SK-MEL-5 (cell line): ENCODE measurements around the gene HCST. TPM values are rescaled to one million over a fixed set of nuclear protein-coding genes. Genes with fewer than 3 reads are reported as not detected.
"Not testable (repeated sequence)": the region's sequence is repeated elsewhere in the genome, so short reads cannot be mapped to it uniquely, and the experiment has no call there.

Experiments
- DNase-seq: peaks from one replicate; pipeline ENCODE4 v3.0.0-alpha.2; 2016; ENCODE audit warnings: low read depth, low spot score
- in situ Hi-C: cut with HindIII; loops from 2 replicates; pipeline ENCODE4 v1.10.0; 2016; ENCODE audit warnings: low sequenced_read_pairs, high pct_unique_total_duplicates, low pct_unique_long_range_greater_than_20kb
- total RNA-seq: library from RNA; depleted of rRNA; stranded (reverse); fragments of >200 nt; shearing (Covaris generic); gene quantifications from 2 replicates; pipeline ENCODE4 v1.2.3, GENCODE V29; 2014

HCST gene
- total RNA-seq, 1 experiment from 2014 or later, result not detected

GRCh38 chr19:35871611-35872010 is 30.7 kb upstream of the HCST start:
- in situ Hi-C loops, result no loop called here
- no peak for DNase-seq

- in situ Hi-C loops, result no loop called here
- DNase-seq, result no peak
These were observed 30.1 kb upstream of the HCST start for GRCh38 chr19:35872180-35872579.

DNA sequence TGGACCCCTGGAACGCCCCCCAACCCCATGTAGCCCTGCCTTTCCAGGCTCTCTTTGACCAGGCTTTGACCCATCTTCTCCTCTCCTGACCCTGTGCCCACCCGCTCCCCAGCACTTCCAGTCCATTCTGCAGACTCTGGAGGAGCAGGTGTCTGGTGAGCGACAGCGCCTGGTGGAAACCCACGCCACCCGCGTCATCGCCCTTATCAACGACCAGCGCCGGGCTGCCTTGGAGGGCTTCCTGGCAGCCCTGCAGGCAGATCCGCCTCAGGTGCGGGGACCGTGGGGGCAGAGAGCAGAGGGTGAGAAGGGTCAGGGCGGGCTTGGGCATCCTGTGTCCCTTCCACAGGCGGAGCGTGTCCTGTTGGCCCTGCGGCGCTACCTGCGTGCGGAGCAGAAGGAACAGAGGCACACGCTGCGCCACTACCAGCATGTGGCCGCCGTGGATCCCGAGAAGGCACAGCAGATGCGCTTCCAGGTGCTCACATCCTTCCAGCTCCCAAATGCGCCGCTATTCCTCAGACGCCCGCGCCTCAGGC is 27.9 kb upstream of the HCST start:
- DNase-seq, result no peak
- in situ Hi-C loops, result no loop called here

DNA sequence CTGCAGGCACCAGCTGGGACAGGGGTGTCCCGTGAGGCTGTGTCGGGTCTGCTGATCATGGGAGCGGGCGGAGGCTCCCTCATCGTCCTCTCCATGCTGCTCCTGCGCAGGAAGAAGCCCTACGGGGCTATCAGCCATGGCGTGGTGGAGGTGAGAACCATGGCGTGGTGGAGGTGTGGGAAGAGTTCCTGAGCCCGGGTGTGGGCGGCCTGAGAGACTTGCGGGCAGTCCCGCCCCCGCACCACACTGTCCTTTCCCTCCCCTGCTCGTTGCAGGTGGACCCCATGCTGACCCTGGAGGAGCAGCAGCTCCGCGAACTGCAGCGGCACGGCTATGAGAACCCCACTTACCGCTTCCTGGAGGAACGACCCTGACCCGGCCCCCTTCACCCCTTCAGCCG is 23.3 kb upstream of the HCST start:
- in situ Hi-C loops, result no loop called here
- DNase-seq, result no peak

DNA sequence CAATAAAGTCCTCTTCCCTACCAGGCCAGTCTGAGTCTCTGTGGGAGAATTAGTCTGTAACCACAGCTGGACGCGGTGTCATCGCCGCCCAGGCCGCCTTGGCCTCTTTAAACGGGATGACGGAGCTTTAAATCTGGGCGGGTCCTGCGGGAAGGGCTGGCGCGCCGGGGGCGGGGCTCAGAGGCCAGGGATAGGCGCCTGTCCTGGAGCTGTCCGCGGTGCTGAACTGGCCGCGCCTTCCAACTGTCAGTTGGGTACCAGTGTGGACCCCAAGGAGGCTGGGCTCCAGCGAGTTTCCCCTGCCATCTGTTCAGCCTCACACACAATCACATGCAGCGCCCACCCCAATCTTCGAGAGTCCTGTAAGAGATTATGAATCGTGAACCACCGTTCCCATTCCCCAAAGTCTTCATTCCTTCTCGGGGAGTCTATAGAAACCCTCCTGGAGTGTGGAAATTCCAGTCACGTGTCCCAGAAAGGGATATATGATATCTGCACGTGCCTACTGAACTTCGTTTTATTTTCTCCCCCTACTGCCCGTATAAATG is 22.5 kb upstream of the HCST start:
- DNase-seq, result peak; percentile 84
- in situ Hi-C loops, result no loop called here

DNA sequence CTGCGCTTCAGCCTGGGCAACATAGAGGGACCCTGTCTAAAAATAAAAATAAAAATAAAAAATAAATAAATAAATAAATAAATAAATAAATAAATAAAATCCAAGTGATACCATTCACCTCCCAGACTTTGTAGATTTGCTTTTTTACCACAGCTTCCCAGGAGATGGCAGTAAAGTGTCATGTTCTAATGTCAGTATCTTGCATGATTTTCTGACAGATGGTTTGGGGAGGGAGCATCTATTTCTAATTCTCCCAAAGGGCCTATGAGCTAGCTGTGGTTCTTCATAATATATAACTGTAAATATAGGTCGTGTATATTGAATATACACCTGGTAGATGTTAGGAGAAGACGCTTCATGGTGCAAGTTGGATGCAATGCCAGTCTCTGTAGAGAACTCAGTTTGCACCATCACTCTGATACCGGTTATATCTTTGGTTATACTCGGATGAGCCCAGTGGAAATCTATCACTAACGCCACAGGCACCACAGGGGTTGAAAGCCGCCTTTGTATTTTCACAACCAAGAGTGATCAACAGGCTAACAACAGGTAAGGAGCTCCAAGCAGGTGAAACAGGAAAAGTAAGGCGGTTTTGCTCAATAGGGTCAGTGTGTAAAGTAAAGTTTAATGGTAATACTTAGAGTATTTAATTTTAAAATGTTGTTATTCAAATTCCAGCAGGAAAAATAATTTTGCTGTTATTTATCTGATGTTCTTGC is 20.1 kb upstream of the HCST start:
- peak; percentile 86 for DNase-seq
- in situ Hi-C loops, result no loop called here

GRCh38 chr19:35883882-35884281 is 18.4 kb upstream of the HCST start:
- in situ Hi-C loops, result no loop called here
- no peak for DNase-seq

GRCh38 chr19:35885225-35885738 is 17.0 kb upstream of the HCST start:
- no peak for DNase-seq
- in situ Hi-C loops, result no loop called here

GRCh38 chr19:35885904-35886303 is 16.4 kb upstream of the HCST start:
- DNase-seq, result no peak
- in situ Hi-C loops, result no loop called here

DNA sequence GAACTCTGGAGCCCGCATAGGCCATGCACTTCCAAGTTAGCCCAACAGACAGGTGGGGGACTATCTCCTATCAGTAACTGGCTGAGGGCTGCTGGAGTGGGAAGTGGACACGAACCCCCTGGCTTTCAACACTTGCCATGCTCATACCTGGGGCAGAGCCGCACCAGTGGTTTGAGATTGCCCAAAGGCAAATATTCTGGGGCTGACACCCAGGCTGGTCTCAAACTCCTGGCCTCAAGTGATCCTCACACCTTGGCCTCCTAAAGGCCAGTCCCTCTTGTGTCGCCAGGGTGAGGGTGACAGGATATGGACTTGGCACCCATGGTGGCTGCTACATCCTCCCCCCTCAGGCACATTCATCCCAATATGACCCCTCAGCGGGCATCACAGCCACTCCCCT is 15.1 kb upstream of the HCST start:
- in situ Hi-C loops, result no loop called here
- DNase-seq, result no peak

- no peak for DNase-seq
- in situ Hi-C loops, result no loop called here
These were observed 13.9 kb upstream of the HCST start for GRCh38 chr19:35888398-35888797.

DNA sequence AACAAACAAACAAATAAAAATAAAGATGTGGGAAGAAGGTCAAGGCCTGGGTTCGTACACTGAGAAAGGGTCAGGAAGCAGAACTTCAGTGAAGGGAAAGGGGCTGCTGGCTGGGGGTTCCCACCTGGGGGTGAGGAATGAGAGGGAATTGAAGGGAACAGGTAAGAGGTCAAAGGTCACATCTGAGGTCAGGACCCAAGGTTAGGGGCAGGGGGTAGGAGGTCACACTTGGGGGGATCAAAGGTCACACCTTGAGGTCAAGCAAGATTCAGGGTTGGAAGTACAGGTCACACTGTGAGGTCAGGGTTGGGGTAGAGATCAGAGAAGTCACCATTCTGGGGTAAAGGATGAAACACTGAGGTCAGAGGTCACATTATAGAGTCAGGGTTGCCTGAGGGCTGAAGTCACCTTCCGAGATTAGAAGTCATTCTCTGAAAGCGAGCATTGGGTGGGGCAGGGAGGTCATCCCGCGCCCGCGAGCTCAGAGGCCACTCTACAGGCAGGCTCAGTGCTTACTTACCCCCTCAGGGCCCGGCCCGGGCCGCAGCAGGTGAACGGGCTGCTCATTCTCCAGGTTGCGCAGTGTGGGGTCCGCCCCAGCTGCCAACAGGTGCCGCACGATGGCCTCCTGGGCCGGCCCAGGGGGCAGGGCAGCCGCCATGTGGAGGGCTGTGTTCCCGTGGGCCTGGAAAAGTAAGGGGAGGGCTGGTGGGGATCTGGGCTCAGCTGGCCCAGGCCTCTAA is 12.8 kb upstream of the HCST start:
- in situ Hi-C loops, result no loop called here
- no peak for DNase-seq

- in situ Hi-C loops, result no loop called here
- no peak for DNase-seq
These were observed 12.1 kb upstream of the HCST start for GRCh38 chr19:35890113-35890650.

DNA sequence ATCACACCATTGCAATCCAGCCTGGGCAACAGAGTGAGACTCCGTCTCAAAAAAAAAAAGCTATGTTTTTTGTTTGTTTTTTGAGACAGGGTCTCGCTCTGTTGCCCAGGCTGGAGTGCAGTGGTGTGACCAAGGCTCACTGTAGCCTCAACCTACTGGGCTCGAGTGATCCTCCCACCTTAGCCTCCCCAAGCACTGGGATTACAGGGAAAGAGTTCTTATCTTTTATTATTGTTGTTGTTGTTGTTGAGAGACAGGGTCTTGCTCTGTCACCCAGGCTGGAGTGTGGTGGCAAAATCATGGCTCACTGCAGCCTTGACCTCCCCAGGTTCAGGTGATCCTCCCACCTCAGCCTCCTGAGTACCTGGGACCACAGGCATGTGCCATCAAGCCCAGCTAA is 10.5 kb upstream of the HCST start:
- DNase-seq, in situ Hi-C loops: not testable (repeated sequence)

DNA sequence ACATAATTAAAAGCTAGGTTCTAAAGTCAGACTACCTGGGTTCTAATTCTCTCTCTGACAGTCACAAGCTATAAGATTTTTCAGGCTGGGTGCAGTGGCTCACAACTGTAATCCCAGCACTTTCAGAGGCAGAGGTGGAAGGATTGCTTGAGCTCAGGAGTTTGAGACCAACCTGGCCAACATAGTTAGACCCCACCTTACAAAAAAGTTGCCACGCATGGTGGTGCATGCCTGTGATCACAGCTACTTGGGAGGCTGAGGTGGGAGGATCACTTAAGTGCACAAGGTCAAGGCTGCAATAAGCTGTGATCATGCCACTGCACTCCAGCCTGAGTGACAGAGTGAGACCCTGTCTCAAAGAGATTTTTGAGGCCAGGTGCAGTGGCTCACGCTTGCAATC is 8.0 kb upstream of the HCST start:
- in situ Hi-C loops, result no loop called here
- DNase-seq, result no peak

DNA sequence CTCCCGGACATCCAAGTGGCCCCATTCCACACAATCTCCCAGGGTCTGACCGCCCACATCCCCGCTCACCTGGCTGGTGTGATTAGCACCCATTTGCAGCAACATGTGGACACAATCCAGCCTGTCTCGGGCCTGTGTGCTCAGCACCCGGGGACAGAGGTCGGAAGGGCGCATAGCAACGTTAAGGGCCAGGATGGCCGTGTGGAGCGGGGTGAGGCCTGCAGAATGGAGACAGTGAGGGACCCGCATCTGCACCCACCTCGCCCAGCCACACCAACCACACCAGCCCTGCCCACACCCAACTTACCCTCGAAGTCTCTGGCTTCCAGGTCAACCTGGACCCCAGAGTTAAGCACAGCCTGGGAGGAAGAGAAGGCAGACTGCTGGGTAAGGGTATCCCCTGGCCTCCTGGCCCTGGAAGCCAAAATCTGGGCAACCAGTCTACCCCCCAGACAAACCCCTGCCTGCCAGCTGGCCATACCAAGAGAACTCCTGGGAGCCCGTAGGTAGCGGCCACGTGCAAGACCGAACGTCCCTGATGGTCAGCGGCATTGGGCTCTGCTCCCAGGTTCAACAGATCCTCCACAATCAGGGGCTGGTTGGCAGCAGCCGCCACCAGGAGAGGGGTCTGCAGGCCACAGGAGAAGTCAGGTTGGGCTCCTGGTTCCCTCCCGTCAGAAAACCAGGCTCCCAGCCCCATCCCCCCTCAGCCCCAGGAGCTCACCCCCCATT is 6.3 kb upstream of the HCST start:
- in situ Hi-C loops, result no loop called here
- no peak for DNase-seq

- DNase-seq, result no peak
- in situ Hi-C loops, result no loop called here
These were observed 5.7 kb upstream of the HCST start for GRCh38 chr19:35896643-35897040.
